ENCODE results near the gene TAL2.
"Not testable (repeated sequence)": the region's sequence is repeated elsewhere in the genome, so short reads cannot be mapped to it uniquely, and the experiment has no call there.

TAL2 gene

GRCh38 chr9:105702207-105702606 is 40.0 kb downstream of the TAL2 start:
- no peak for ATAC-seq (ENCODE audit: insufficient read depth, low read depth)
- H3K9me3 ChIP-seq (ENCODE audit: insufficient read depth, low read length, severe bottlenecking) = no peaks in the 10 kb centered on the region
- H3K4me2 ChIP-seq (ENCODE audit: insufficient read depth, low read length) = no peak overlapping the region
- peaks cover 2% of the 10 kb centered on the region; the same call in 1 of the 2 replicates for H3K36me3 ChIP-seq (ENCODE audit: insufficient read depth, low read length)
- no peak for TF ChIP-seq CTCF (IDR thresholded peaks at IDR 0.05; ENCODE audit: borderline replicate concordance, extremely low read depth, low read length, poor library complexity, severe bottlenecking)
- TF ChIP-seq EZH2 (IDR thresholded peaks at IDR 0.05; ENCODE audit: borderline replicate concordance, low read depth, low read length, severe bottlenecking) = no peak
- H3K79me2 ChIP-seq (ENCODE audit: insufficient read depth, low read length) = peaks cover 6% of the 10 kb centered on the region; the same call in 1 of the 2 replicates
- H3K4me1 ChIP-seq (ENCODE audit: insufficient read depth, low read length) = no peaks in the 10 kb centered on the region; the same call in 1 of the 2 replicates
- H3K9ac ChIP-seq (ENCODE audit: low read depth, low read length) = no peak overlapping the region
- DNase-seq = no peak
- no peak overlapping the region for H3K4me3 ChIP-seq (ENCODE audit: low read depth in 1 of 2, low read length in 2 of 2)
- no peak overlapping the region for H2AFZ ChIP-seq (ENCODE audit: low read depth, low read length)
- no peaks in the 10 kb centered on the region for H4K20me1 ChIP-seq (ENCODE audit: insufficient read depth, low read length)
- H3K27me3 ChIP-seq (ENCODE audit: insufficient read depth, low read length, poor library complexity) = no peaks in the 10 kb centered on the region
- H3K27ac ChIP-seq (ENCODE audit: low read length) = no peak overlapping the region

- H3K27ac ChIP-seq (ENCODE audit: low read length); ATAC-seq (ENCODE audit: insufficient read depth, low read depth); H3K27me3 ChIP-seq (ENCODE audit: insufficient read depth, low read length, poor library complexity); H3K4me3 ChIP-seq (ENCODE audit: low read depth in 1 of 2, low read length in 2 of 2); H3K4me1 ChIP-seq (ENCODE audit: insufficient read depth, low read length); DNase-seq; H3K9ac ChIP-seq (ENCODE audit: low read depth, low read length); H3K4me2 ChIP-seq (ENCODE audit: insufficient read depth, low read length); H3K79me2 ChIP-seq (ENCODE audit: insufficient read depth, low read length); H3K36me3 ChIP-seq (ENCODE audit: insufficient read depth, low read length); H3K9me3 ChIP-seq (ENCODE audit: insufficient read depth, low read length, severe bottlenecking); H4K20me1 ChIP-seq (ENCODE audit: insufficient read depth, low read length); H2AFZ ChIP-seq (ENCODE audit: low read depth, low read length): not testable (repeated sequence)
Observed at GRCh38 chr9:105703638-105704037, 41.4 kb downstream of the TAL2 start.

GRCh38 chr9:105706156-105706555 is 43.9 kb downstream of the TAL2 start:
- H2AFZ ChIP-seq (ENCODE audit: low read depth, low read length) = no peak overlapping the region
- peaks cover 11% of the 10 kb centered on the region; the same call in 1 of the 2 replicates for H3K36me3 ChIP-seq (ENCODE audit: insufficient read depth, low read length)
- H3K9ac ChIP-seq (ENCODE audit: low read depth, low read length) = no peak overlapping the region
- no peak overlapping the region for H3K4me2 ChIP-seq (ENCODE audit: insufficient read depth, low read length)
- H3K9me3 ChIP-seq (ENCODE audit: insufficient read depth, low read length, severe bottlenecking) = no peaks in the 10 kb centered on the region
- H3K4me3 ChIP-seq (ENCODE audit: low read depth in 1 of 2, low read length in 2 of 2) = no peak overlapping the region
- no peaks in the 10 kb centered on the region for H3K4me1 ChIP-seq (ENCODE audit: insufficient read depth, low read length)
- H4K20me1 ChIP-seq (ENCODE audit: insufficient read depth, low read length) = no peaks in the 10 kb centered on the region
- TF ChIP-seq EZH2 (IDR thresholded peaks at IDR 0.05; ENCODE audit: borderline replicate concordance, low read depth, low read length, severe bottlenecking) = no peak
- TF ChIP-seq CTCF (IDR thresholded peaks at IDR 0.05; ENCODE audit: borderline replicate concordance, extremely low read depth, low read length, poor library complexity, severe bottlenecking) = no peak
- DNase-seq = no peak
- no peaks in the 10 kb centered on the region for H3K27me3 ChIP-seq (ENCODE audit: insufficient read depth, low read length, poor library complexity)
- no peak overlapping the region for H3K27ac ChIP-seq (ENCODE audit: low read length)
- H3K79me2 ChIP-seq (ENCODE audit: insufficient read depth, low read length) = peaks cover 4% of the 10 kb centered on the region; the same call in 1 of the 2 replicates
- ATAC-seq (ENCODE audit: insufficient read depth, low read depth) = no peak

GRCh38 chr9:105708405-105708804 is 46.1 kb downstream of the TAL2 start:
- Histone ChIP-seq H3K9ac (ENCODE audit: low read depth, low read length) (no peak overlapping the region), H3K4me3 (ENCODE audit: low read depth in 1 of 2, low read length in 2 of 2) (no peak overlapping the region), H3K27ac (ENCODE audit: low read length) (no peak overlapping the region), H3K27me3 (ENCODE audit: insufficient read depth, low read length, poor library complexity) (no peaks in the 10 kb centered on the region), H3K9me3 (ENCODE audit: insufficient read depth, low read length, severe bottlenecking) (no peaks in the 10 kb centered on the region), H2AFZ (ENCODE audit: low read depth, low read length) (no peak overlapping the region), H4K20me1 (ENCODE audit: insufficient read depth, low read length) (no peaks in the 10 kb centered on the region), H3K36me3 (ENCODE audit: insufficient read depth, low read length) (peaks cover 11% of the 10 kb centered on the region; the same call in 1 of the 2 replicates), H3K4me2 (ENCODE audit: insufficient read depth, low read length) (no peak overlapping the region), H3K4me1 (ENCODE audit: insufficient read depth, low read length) (no peaks in the 10 kb centered on the region), H3K79me2 (ENCODE audit: insufficient read depth, low read length) (no peaks in the 10 kb centered on the region)
- DNase-seq = no peak
- TF ChIP-seq EZH2 (IDR thresholded peaks at IDR 0.05; ENCODE audit: borderline replicate concordance, low read depth, low read length, severe bottlenecking) (no peak), CTCF (IDR thresholded peaks at IDR 0.05; ENCODE audit: borderline replicate concordance, extremely low read depth, low read length, poor library complexity, severe bottlenecking) (no peak)
- ATAC-seq (ENCODE audit: insufficient read depth, low read depth) = no peak
